ENCODE data around the gene TEX101.
A peak's percentile ranks its signal among the peaks of the same experiment; 100 is the strongest.

TEX101 gene

DNA sequence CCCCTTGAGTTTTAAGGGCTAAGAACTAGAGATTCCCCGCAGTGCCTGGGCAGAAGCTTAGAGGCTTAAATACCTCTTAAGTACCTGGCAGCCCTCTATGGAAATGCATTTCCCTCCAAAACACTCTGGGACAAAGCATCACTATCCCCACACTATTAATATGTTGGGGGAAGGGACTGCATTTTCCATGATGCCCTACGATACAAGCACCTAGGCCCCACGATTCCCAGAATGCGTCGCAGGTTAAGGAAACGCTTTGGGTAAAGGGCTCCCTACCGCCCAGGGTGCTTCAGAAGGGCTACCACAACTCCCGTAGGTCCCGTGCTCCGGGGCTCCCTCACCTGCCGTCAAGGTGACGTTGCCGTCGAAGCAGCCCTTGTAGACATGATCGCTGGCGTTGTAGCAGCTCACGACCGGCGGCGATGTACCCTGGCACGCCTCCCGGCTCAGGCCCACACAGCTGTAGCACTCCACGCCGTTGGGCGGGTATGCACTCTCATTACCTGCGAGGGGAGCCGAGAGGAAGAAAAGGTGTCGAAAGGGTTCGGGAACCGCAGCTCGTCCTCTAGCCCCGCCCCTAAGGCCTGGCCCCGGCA, 48.2 kb downstream of the TEX101 start:
- no peak for DNase-seq (ENCODE audit: low read depth, low spot score)
- POLR2A ChIA-PET, result no interaction called here

DNA sequence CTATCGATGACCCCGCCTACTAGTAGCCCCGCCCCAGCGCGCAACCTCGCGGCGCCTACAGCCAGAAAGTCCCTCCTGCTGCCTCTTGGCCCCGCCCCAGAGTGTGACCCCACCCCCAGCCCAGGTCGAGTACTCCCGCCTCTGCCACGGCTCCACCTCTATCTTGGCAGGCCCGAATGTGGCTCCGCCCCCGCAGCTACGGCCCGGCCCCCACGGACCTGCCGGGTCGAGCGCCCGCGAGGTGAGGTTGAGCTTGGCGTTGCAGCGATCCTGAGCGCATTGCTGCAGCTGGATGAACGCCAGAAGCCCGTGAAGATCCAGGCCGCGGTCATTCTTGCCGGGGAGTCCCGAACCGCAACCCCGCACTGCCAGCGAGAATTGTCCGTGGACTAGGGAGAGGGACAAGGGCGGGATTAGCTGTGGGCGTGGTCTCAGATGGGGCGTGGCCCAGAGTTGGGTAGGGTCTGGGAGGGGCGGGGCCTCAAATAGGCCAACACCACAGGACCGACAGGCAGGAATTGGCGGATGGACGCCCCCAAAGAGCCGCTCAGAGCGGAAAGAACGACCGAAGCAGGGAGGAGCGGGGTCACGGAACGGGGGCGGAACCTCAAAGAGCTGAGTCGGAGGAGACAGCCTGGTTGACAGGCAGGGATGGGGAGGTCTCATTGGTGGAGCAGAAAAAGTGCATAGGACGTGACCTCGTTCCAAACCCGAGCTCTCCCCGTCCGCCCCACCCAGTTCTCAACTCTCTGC, 48.9 kb downstream of the TEX101 start:
- peak overlapping the region; percentile 82 for H3K4me3 ChIP-seq (ENCODE audit: low read depth, low read length)
- ChIA-PET CTCF (interaction anchor here (0.9 to 6.9 kb wide), 7 partner anchors 10 to 61 kb away, joined by 4 to 62 read pairs (median 6); no protein-coding TSS in a partner anchor), POLR2A (no interaction called here)
- DNase-seq (ENCODE audit: low read depth, low spot score), result no peak
- TF ChIP-seq, protein P1, sequence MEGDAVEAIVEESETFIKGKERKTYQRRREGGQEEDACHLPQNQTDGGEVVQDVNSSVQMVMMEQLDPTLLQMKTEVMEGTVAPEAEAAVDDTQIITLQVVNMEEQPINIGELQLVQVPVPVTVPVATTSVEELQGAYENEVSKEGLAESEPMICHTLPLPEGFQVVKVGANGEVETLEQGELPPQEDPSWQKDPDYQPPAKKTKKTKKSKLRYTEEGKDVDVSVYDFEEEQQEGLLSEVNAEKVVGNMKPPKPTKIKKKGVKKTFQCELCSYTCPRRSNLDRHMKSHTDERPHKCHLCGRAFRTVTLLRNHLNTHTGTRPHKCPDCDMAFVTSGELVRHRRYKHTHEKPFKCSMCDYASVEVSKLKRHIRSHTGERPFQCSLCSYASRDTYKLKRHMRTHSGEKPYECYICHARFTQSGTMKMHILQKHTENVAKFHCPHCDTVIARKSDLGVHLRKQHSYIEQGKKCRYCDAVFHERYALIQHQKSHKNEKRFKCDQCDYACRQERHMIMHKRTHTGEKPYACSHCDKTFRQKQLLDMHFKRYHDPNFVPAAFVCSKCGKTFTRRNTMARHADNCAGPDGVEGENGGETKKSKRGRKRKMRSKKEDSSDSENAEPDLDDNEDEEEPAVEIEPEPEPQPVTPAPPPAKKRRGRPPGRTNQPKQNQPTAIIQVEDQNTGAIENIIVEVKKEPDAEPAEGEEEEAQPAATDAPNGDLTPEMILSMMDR (IDR thresholded peaks at IDR 0.05; ENCODE audit: insufficient read depth, low read length, missing control alignments), result no peak

More for the DNA sequence above, 48.2 kb downstream of the TEX101 start:
- CTCF ChIA-PET, result interaction anchor here (0.9 to 6.9 kb wide), 7 partner anchors 11 to 62 kb away, joined by 4 to 62 read pairs (median 6); no protein-coding TSS in a partner anchor
- TF ChIP-seq, protein P1 (IDR thresholded peaks at IDR 0.05; ENCODE audit: insufficient read depth, low read length, missing control alignments), result no peak
- peak overlapping the region; percentile 82 for H3K4me3 ChIP-seq (ENCODE audit: low read depth, low read length)

GRCh38 chr19:43464134-43464775, 49.6 kb downstream of the TEX101 start:
- CTCF ChIA-PET, result interaction anchor here (1.0 to 6.9 kb wide), 6 partner anchors 9 to 60 kb away, joined by 4 to 62 read pairs (median 8); no protein-coding TSS in a partner anchor
- H3K4me3 ChIP-seq (ENCODE audit: low read depth, low read length), result peak overlapping the region; percentile 82
- TF ChIP-seq, protein P1 (IDR thresholded peaks at IDR 0.05; ENCODE audit: insufficient read depth, low read length, missing control alignments), result no peak
- POLR2A ChIA-PET, result no interaction called here
- no peak for DNase-seq (ENCODE audit: low read depth, low spot score)

GRCh38 chr19:43465468-43466120, 50.9 kb downstream of the TEX101 start, which contains the start of gene LYPD3:
Gene LYPD3, minus strand, starts transcription at chr19:43465608. Its CDS starts 37 bp downstream, at chr19:43465571.
- peak within 1 kb of the TSS; percentile 82 for H3K4me3 ChIP-seq (ENCODE audit: low read depth, low read length)
- POLR2A ChIA-PET, result no interaction called here
- TF ChIP-seq, protein P1 (IDR thresholded peaks at IDR 0.05; ENCODE audit: insufficient read depth, low read length, missing control alignments), result no peak
- DNase-seq (ENCODE audit: low read depth, low spot score), result no peak
- CTCF ChIA-PET, result interaction anchor here (2.4 to 6.9 kb wide), 2 partner anchors 19 to 54 kb away, joined by 7 to 62 read pairs; no protein-coding TSS in a partner anchor

DNA sequence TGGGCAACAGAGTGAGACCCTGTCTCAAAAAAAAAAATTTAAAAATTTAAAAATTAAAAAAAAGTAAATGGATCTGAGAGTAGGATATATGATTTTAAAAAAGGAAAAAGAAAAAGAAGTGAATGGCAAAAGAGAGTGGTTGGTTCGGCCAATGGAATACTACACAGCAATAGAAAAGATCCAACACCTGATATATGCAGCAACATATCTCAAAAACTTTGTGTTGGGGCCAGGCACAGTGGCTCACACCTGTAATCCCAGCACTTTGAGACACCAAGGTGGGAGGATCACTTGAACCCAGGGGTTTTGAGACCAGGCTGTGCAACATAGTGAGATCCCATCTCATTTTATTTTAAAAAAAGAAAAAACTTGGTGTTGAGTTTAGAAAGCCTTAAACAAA, 52.1 kb downstream of the TEX101 start:
- DNase-seq (ENCODE audit: low read depth, low spot score), result no peak

More for the DNA sequence above, 52.1 kb downstream of the TEX101 start:
- H3K4me3 ChIP-seq (ENCODE audit: low read depth, low read length), result no peak overlapping the region
- TF ChIP-seq, protein P1 (IDR thresholded peaks at IDR 0.05; ENCODE audit: insufficient read depth, low read length, missing control alignments), result no peak
- CTCF ChIA-PET, result interaction anchor here (2.4 to 6.9 kb wide), 2 partner anchors 20 to 53 kb away, joined by 7 to 62 read pairs; no protein-coding TSS in a partner anchor
- POLR2A ChIA-PET, result no interaction called here
